ENCODE data around the gene FAM151A.
"Not testable (repeated sequence)": the region's sequence is repeated elsewhere in the genome, so short reads cannot be mapped to it uniquely, and the experiment has no call there.

Gene FAM151A

DNA sequence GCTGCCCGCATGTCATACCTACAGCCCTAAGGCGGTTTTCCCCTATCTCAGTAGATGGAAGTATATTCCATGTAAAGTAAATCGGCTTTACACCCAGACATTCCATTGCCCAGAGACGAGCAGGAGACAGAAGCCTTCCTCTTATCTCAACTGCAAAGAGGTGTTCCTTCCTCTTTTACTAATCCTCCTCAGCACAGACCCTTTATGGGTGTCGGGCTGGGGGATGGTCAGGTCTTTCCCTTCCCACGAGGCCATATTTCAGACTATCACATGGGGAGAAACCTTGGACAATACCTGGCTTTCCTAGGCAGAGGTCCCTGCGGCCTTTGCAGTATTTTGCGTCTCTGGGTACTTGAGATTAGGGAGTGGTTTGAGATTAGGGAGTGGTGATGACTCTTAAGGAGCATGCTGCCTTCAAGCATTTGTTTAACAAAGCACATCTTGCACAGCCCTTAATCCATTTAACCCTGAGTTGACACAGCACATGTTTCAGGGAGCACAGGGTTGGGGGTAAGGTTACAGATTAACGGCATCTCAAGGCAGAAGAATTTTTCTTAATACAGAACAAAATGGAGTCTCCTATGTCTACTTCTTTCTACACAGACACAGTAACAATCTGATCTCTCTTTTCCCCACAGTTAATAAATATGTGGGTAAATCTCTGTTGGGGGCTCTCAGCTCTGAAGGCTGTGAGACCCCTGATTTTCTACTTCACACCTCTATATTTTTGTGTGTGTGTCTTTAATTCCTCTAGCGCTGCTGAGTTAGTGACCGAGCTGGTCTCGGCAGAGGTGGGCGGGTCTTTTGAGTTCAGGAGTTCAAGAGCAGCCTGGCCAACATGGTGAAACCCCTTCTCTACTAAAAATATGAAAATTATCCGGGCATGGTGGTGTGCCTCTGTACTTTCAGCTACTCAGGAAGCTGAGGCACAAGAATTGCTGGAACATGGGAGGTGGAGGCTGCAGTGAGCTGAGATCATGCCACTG lies 13.4 kb upstream of the FAM151A start:
- not testable (repeated sequence) for DNase-seq (ENCODE audit: low spot score)

DNA sequence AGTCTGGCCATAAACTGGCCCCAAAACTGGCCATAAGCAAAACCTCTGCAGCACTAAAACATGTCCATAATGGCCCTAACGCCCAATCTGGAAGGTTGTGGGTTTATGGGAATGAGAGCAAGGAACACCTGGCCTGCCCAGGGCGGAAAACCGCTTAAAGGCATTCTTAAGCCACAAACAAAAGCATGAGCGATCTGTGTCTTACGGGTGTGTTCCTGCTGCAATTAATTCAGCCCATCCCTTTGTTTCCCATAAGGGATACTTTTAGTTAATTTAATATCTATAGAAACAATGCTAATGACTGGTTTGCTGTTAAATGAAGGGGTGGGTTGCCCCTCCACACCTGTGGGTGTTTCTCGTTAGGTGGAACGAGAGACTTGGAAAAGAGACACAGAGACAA lies 12.5 kb upstream of the FAM151A start:
- DNase-seq (ENCODE audit: low spot score) = not testable (repeated sequence)

DNA sequence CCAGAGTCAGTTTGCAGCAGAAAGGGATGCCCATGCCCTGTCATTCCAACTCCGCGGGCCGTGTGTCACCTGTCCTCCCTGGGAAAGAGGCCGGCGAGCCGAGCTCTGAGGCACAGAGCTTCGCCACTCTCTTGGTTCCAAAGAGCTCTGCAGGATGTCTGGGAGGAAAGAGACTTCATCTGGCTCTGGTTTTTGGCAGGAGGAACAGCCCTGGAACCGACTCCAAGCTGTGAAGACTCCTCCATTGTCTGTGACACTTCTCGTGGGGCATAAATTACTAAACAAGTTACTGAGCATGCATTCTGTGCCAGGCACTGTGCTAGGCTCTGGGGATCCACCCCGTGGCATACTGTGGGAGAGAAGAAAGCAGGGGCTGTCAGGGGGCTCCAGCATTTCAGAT lies 3.9 kb upstream of the FAM151A start:
- DNase-seq (ENCODE audit: low spot score) = no peak

DNA sequence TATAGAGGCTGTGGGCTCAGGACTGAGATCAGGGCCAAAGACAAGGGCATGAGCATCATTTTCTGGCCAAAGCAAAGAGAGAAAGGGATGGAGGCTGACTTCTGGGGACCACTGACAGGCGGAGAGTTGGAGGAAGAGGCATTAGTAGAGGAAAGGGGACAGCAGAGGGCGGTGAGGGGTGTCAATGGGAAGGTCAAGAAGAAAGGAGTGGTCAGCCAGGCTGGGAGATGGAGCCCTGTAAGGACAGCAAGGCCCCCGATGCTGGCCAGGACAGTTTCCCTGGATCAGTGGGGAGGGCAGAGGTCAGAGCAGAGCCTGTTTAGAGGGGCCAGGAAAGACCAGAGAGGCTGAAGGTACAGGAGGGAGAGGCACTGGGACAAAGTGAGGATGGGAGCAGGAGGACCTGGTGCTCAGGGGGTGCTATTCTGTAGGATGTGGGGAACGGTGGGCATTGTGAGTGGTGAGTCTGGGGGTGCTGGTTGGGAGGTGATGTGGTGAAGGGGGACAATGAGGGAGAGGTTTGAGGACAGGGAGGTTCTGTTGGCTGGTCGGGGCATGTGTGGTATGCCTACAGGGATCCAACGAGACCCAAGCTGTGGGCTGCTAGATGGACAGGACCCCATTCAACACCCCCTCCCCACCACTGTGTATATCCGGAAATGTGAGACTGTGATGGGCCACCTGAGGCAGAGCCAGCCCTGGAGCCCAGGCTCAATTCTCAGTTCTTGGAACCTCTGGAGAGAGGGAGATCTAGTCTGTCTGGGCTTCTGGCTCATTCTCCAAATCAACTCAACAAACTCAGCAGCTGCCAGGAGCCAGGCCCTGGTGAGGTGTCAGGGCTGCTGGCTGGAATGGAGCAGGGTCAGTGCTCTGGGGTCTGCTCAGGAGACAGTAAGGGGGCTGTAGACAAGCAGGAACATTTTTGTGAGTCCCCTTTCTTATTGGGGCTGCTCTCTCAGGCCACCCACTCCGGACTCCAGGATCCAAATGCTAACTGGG lies 1.4 kb upstream of the FAM151A start:
- no peak for DNase-seq (ENCODE audit: low spot score)

DNA sequence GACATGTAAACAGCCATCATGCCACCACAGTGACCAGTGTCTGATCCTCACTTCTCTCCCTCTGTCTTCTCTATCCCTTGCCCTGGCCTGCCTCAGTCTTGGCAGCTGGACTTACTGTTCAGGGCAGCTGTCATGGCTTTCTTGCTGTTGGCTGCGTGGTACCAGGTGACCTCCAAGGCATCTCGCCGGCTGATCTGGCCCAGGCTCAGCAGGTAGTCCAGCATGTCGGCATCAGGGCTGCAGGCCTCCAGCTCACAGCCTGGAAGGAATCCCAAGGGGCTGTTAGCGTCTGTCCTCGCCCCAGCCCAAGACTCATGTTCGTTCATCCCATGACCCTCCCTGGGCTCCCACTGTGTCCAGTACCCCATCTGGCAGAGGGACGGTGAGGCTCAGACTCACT lies 3.6 kb downstream of the FAM151A start:
- no peak for DNase-seq (ENCODE audit: low spot score)

DNA sequence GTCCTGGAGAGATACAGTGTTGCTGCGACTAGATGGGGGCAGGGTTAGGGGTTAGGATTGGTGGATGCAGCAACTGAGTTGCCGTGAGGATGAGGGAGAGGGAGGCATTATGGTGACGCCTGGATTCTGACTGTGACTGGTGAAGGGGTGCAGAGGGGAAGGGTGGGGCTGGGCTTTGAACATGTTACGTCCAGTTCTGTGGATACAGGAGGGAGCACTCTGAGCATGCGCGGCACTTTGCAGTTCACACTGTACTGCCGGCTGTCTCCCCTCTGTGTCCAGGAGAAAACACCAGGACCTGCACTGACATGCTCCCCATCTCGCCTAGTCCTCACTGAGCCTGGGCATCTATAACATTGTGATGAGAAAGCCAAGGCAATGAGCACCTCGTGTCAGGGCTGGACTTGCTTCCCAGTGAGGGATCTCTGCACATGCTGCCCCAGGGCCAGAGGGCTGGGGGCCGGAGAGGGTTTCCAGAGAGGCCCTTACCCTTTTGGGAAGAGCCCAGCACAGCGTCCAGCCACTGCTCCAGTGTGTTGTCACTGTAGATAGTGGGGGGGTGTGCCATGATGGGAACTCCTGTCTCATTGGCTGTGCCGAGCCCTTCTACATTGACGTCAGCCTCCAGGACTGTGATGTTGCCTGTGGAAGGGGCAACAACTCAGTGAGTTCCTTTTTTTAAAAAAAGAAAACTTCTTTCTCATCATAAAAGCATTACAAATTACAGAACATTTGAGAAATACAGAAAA lies 7.6 kb downstream of the FAM151A start:
- no peak for DNase-seq (ENCODE audit: low spot score)

DNA sequence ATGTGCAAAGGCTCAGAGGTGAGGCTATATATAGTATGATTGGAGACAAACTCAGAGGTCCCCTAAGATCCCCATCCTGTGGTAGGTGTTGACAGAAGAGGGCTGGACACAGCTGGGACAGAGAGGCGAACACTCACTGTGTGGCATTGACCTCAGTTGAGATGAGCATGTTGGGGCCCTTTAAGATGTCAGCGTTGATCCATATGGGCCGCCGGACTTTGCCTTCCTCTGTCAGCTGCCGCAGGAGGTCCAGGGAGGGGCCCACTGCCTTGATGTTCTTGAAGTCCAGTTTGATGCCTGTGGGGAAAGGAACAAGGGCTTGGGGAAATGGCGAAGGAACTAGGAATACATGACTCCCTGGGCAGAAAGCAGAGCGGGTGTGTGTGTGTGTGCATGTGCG lies 8.8 kb downstream of the FAM151A start:
- no peak for DNase-seq (ENCODE audit: low spot score)

DNA sequence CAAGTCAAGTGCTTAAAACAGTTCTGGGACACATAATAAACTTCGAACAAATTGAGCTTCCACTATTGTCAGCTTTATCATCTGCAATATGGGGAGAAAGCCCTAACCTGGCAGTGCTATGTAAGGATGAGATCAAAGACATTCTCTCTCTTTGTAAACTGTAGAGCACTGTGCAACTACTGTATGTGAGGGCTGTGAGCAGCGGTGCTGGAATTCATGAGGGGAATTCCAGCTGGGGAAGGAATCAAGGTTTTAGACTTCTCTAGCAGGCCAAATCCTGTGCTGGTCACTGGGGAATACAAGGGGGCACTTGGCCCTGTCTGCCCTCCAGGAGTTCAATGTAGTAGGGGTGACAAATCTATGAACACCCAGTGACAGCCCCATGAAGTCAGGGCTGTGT lies 9.3 kb downstream of the FAM151A start:
- no peak for DNase-seq (ENCODE audit: low spot score)

DNA sequence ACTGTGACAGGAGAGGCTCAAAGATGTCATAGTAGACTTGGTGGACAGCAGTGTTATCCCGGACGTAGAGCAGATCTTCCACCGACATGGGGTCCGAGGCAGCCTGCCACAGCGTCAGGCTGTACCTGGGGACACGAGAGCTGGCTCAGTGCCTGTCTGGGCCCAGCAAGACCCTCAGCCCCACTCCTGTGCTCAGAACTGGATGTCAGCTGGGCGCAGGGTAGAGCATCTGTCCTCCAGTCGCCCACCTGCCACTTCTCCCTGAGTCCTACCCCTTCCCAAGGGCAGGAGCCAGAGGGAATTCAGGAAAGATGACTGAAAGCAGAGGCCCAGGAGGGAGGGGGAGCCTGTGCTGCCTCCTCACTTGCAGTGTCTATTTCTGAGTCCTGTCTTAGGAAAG lies 11.7 kb downstream of the FAM151A start:
- no peak for DNase-seq (ENCODE audit: low spot score)

DNA sequence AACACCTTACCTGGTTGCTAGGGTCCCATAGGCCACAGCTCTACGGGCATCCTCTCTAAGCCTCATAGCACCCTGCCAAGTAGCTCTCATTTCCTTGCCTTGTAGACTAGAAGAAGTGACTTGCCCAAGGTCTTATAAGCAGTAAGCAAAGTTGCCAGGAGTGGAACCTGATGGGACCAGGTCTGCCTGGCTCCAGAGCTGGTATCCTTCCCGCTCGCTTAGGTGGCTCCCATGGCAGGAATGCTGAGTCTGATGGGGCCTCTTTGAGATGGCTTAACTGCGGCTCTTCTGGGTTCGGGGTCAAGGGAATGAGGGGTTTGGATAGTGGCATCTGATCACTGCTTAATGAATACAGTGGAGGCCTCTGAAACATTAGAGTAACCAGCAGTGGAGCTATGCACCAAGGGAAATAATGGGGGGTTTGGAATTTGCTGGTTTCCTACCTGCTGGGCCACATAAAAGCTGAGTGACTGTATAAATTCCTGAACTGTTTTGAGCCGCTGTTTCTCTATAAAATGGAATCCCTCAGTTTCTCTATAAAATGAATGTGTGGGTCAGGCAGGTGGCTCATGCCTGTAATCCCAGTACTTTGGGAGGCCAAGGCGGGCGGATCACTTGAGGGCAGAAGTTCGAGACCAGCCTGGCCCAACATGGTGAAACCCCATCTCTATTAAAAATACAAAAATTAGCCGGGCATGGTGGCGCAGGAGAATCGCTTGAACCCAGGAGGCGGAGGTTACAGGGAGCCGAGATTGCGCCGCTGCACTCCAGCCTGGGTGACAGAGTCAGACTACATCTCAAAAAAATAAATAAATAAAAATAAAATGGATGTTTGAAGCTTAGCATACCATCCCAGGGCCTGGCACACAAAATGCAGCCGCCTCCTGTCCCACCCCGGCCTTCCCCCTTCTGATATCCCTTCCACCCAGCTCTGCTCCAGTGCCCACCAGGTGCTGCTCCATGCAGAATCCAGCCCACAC lies 12.4 kb downstream of the FAM151A start:
- no peak for DNase-seq (ENCODE audit: low spot score)

DNA sequence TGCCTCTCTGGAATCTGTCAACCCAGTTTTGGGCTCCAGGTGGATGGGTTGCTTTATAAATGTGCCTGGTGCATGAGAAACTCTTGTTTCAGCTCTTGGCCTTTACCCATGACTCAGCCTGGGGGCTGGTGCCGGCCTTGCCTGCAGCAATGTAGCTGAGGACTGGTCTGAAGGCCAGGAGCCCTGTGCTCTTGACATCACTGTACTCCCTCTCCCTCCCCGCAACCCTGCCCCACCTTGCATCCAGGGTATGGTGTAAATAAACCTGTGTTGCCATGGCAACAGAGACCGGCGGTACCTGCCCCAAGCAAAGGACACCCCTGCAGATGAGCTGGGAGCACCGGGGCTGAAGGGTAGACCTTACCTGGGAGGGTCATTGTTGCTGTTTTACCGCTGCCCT lies 13.3 kb downstream of the FAM151A start:
- no peak for DNase-seq (ENCODE audit: low spot score)

DNA sequence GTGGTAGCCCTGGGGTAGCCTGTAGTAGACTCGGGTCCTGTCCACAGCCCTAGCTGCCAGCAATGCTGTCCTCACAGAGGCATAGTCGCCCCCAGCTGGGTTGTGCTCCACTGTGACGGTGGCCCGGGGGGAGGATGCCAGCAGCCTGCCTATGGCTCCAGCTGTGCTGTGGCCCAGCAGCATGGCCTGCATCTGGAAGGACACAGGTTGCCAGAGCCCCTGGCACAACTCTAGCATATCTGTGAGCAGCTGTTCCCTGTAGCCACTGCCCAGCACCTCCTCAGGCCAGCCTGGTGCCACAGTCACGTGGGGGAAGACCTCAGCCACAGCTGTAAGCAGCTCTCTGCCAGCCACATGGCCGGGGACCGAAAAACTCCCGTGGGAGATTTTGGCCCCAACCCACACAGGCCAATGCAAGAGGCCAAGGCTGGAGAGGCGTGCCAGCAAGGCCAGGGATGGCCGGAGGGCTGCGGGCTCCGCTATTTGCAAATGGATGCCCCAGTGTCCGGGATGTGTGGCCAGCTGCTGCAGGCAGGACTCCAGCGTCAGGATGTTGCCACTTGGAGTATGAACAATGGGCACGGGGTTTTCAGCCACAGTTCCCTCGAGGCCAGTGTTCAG lies 13.9 kb downstream of the FAM151A start:
- DNase-seq (ENCODE audit: low spot score) = no peak

DNA sequence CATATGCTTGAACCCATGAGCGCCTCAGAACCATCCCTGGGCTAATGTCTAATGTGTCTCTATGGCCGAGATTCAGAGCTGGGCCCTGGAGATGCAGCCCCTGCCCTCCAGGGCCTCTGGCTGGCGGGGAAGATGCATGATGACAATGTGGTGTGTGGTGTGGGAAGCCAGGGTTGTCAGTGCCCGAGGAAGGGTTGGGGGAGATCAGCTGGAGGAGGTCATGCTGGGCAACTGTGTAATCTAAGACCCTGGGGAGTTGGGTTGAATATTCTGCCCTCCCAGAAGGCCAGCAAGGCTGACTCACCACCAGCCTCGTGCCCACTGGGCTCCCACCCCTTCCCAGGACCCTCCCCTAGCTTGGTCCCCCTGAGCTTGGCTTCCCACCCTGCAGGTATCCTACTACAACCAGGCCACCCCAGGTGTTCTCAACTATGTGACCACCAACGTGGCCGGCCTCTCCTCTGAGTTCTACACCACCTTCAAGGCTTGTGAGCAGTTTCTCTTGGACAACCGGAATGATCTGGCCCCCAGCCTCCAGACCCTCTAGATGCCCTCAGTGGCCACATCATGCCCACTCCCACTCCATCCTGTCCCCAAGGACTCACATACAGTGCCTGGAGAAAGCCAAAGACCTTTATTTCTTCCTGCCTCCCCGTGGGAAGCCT lies 14.6 kb downstream of the FAM151A start:
- DNase-seq (ENCODE audit: low spot score) = no peak

DNA sequence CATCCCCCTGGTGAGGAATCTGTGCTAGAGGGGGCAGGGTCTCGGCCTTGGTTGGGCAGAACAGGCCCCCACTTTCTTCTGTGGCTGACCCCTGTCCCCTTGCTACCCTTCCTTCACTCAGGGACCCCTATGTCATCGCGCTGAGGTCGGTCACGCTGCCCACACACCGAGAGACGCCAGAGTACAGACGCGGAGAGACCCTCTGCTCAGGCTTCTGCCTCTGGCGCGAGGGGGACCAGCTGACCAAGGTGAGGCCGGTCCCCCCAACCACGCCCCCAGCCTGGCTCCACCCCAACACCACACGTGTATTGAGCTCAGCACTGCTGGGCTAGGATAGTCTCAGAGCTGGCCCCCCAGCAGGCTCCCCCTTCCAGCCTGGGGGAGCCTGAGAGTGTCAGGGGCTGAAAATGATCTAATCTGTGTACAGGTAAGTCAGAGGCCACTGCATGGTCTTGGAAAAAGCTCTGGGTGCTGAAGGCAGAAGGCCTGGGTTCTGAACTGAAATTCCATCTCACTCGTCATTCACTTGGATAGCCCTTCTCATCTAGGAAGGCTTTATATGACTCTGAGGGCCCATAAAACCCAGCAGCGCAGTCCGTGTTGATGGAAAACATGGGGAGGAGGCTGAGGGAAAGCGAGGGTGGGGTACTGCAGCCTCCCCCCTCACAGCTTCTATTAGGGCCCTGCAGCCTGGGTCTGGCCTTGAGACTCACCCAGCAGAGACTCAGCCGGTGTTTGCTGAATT lies 15.3 kb downstream of the FAM151A start:
- no peak for DNase-seq (ENCODE audit: low spot score)

DNA sequence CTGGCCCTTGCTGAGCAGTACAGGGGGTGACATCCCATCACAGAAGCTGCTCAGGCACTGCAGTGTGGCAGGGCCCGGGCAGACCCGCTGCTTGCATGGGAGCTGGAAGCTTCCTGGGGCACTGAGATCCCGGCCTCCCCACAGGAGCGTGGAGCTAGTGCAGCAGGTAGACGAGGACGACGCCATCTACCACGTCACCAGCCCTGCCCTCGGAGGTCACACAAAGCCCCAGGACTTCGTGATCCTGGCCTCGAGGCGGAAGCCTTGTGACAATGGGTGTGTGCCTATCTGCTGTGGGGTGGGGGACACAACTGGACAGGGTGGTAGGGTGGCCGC lies 16.4 kb downstream of the FAM151A start:
- no peak for DNase-seq (ENCODE audit: low spot score)

DNA sequence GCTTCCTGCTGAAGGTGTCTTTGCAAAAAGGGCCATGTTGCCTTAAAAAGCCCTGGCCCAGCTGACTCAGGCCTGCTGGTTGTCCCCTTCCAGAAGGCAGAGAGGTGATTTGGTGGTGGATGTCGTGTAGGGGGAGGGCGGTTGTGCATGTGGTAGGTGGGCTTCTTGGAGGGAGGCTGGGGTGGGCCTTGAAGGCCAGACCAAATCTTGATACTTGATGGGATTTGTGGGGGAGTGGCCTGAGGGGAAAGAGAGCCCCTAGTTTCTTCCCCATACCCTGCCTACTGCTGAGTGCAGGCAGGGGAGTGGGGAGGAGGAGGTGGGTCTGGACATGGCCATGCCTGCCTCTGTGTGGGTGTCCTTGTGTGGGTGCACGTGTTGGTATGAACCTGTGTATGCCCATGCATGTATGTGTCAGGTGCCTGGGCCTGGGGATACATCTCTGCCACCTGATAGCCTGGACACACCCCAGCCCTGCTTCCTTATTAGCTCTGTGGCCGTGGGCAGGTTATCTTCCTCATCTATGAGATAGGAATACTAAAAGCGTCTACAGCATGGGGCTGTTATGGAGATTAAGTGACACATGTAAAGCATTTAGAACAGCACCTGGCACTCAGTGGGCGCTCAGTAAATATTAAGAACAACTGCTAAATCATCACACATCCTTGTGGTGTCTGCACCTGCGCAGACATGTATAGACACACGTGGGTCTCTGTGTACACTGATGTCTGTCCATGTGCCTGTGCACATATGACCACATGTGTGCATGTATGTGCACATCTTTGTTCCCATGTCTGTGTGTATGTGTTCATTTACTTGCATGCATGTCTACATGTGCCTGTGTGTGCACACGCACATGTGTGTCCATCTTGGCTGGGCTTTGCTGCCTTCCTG lies 17.0 kb downstream of the FAM151A start:
- no peak for DNase-seq (ENCODE audit: low spot score)

DNA sequence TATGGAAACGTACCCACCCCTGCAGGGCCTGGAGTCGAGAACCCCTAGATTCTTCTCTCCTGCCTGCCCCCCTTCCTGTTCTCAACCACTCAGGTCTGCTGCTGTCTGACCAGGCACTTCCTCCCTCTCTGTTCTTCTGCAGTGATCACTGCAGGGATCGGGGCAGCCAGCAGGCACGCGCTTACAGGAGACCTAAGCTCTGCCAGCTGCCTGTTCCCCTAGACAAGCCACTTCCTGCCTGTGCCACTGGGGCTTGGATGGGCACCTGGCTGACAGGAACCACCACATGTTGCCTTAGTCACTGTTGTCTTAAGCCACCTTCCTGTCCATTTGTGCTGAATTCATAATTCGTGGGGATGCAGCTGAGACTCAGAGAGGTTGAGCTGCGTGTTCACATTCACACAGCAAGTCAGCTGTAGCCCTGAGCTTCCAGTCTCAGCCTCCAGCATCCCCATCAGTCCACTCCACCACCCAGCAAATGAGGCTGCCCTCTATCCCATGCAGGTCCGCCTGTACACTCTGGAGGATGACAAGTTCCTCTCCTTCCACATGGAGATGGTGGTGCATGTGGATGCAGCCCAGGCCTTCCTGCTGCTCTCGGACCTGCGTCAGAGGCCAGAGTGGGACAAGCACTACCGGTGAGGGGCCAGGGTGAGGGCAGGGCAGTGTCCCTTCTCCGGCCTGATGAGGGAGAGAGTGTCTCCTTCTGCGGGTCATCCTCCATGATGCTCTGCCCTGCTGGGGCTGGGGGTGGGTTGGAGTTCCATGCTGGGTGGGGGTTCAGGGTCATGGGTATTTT lies 18.6 kb downstream of the FAM151A start:
- no peak for DNase-seq (ENCODE audit: low spot score)
